GM21515 (cell line): ENCODE measurements around the gene UBALD1.
"Not testable (repeated sequence)": the region's sequence is repeated elsewhere in the genome, so short reads cannot be mapped to it uniquely, and the experiment has no call there.

Experiments
- ATAC-seq: cut with Tn5 transposase; IDR thresholded peaks from one replicate; pipeline ENCODE4 v1.9.1; 2021; ENCODE audit not compliant: unreplicated experiment

UBALD1 gene

DNA sequence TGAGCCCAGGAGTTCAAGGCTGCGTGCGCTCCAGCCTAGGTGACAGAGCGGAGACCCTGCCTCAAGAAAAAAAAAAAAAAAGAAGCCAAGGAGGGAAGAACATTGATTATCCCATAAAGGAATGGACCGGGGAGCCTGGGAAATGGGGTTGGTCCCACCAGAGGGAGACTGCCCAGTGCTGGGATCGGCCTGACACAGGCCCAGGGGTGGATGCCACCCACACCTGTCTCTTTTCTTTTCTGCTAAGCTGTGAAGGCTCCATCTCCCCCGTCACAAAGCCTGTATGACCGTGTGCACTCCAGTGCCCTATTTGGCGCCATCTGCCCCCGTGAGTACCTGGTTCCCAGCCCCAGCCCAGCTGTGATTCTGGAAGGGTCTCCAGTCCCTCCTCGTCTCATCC, 15.7 kb downstream of the UBALD1 start:
- no peak for ATAC-seq

DNA sequence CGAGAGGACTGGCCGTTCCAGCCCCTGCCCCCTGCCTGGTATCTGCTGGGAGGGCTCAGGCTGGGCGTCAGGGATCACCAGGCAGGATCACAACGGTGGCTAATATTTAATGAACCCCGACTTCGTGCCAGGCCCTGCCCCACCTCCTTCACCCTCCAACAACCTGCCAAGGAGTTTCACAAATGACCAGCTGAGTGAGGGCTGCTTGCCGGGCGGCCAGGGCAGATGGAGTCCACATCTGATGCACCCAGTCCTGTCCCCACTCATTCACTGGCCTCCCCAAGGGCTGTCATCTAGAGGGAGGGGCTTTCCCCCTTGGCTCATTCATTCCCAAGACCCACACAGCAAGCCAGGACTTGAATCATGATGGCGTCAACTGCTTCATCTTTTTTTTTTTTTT, 17.5 kb downstream of the UBALD1 start:
- no peak for ATAC-seq

DNA sequence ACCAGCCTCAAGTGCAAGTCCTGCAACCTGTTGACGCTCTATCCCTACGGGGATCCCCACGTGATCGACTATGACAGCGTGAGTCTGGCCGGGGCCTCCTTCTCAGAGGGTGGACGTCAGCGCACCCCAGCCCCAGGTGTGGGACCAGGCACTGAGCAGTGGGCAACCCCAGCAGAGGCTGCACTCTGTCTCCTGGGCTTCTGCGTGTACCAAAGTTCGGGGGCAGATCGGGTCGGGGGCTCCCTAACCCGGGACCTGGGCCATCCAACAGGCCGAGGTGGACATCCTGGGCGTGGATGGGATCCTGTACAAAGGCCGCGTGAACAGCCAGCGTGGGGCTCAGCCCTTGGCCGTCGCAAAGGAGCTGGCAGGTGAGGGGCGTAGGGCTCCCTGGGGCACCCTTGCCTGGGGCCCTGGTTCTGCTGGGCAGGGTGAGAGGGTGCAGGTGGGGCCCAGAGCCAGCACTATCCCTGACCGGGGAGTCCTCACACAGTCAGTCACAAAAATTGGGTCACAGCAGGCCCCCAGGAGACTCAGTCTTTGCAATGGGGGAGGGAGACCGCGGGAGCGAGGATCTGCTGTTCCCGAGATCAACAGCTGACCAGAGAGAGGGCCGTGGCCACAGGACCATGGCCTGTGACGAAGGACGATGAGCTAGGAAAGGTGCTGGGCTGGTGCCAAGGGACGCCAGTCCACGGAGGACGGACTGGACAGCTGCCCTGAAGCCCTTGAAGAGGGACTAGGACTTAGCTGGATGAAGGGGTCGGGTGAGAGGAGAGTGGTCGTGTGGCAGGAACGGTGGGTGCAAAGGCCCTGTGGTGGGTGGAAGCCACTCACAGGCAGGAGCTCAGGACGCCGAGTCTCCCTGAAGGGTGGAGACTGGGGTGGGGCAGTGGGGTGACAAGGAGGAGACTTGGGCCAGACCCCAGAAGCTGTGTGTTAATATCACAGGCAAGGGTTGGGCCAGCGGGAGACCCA, 20.0 kb downstream of the UBALD1 start:
- no peak for ATAC-seq

DNA sequence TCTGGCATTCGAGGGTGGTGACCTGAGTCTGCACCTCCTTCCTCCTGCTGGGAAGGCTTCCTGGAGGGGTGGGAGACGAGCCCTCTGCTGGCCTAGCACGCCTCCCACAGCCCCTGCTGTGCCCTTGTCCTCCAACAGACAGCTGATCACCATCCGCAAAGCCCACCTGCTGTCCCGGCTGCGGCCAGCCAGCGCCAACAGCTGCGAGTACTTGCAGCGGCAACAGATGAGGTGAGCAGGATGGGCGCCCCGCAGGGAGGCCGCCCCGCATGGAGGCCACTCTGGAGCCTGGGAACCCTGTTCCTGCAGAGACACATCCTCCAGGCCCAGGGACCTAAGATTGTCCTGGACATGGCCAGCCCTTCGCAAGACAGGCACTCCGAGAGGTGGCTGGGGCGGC, 21.6 kb downstream of the UBALD1 start:
- no peak for ATAC-seq

DNA sequence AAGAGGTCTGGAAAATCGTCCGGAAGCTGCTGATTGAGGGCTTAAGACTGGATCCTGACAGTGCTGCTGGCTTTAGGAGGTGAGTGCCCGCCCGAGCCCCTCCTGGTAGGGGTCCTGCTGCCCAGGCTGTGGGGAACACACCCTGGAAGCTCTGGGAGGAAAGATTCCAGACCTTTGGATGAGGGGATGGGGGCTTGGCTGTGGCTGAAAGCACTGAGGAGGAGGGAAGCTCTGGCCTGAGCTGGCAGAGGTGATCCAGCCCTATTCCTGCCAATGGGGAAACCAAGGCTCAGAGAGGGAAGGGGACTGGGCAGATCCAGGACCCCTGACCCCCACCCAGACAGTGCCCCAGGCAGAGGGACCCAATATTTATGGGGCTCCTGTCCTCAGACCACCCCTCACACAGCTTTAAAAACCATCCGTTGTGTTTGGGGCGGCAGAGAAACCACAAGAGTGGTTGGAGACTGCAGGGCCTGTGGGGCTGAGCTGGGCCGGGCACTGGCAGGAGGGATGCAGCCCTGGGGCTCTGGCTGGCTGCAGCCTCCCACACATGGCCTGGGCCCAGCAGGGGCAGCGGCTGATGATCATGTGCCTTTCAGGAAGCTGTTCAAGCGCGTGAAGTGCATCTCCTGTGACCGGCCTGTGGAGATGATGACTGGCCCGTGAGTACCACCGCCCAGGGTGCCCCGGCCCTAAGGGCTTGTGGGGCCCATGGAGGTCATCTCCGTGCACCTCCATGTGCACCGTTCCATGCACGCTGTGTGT, 22.8 kb downstream of the UBALD1 start:
- ATAC-seq, result no peak

DNA sequence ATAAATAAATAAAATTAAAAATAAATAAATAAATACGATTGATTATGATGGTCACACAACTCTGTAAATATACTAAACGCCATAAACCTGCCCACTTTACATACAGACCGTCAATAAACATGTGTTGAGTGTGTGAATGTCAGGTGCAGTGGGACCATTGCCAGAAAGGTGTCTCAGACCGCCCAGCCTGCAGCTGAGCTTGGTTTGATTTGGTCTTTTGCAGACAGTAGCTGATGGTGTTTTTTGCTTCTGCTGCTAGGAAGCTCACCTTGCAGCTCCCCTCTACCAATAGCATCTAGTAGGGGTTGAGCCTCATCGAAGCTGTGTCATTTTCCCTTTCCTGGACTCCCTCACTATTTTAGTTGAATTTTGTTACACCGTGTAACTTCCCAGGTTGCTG, 23.5 kb downstream of the UBALD1 start:
- no peak for ATAC-seq

DNA sequence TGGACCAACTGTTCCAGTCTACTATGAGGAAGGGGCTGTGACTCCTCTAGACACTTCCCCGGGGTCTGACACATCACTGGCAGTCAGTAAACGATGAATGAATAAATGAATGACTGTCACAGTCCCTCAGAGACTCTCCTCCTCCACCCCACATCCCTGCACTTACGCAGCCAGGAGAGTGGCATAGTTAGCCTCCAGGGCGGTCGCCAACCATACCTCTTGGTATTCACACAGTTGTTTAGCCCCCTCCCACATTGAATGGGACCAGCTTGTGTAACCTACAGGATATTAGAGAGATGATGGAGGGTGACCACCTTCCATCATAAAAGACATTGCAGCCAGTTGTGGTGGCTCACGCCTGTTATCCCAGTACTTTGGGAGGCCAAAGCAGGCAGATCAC, 25.7 kb downstream of the UBALD1 start:
- ATAC-seq, result no peak

DNA sequence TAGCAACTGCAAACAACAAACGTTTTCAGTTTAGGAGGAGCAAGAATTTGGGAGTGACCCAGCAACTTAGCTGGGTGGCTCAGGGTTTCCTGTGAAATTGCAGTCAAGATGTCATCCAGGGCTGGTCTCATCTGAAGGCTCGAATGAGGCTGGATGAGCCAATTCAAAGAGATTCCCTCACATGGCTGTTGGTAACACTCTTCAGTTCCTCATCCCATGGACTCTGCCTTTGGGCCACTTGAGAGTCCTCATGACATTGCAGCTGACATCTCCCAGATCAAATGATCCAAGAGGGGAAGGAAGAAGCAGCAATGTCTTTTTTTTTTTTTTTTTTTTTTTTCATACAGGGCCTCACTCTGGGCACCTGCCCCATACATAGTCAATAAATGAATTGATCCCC, 26.3 kb downstream of the UBALD1 start:
- ATAC-seq, result no peak

DNA sequence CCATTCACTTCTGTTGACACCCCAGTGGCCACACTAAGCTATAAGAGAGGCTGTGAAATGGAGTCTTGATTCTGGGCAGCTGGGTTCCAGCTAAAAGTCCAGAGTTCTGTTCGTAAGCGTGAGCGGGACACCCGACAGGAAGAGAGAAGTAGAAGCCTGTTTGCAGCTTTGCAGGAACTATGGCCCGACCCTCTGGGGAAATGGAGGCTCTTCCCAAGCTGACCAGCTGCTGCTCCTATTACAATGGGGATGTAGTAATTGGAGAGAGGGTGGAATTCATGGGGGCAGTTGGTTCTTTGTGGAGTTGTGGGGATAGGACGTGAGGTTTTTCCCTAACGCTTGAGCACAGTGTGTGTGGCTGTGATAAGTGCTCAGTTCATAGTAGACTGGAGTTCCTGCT, 28.4 kb downstream of the UBALD1 start:
- ATAC-seq, result no peak

DNA sequence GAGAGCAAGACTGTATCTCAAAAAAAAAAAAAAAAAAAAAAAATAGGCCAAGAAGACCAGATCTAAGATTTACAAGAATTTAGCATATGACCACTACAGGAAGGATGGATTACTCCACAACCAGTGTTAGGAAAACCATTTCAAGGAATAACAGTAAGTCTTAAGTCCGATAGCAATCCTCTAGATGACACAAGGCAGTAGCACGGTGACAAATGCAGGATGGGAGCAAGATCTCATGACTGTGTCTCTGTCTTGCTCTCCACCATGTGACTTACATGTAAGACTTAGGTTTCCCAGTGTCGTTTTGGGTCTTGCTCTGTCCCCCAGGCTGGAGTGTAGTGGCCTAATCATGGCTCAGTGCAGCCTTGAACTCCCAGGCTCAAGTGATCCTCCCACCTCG, 30.8 kb downstream of the UBALD1 start:
- ATAC-seq, result no peak

DNA sequence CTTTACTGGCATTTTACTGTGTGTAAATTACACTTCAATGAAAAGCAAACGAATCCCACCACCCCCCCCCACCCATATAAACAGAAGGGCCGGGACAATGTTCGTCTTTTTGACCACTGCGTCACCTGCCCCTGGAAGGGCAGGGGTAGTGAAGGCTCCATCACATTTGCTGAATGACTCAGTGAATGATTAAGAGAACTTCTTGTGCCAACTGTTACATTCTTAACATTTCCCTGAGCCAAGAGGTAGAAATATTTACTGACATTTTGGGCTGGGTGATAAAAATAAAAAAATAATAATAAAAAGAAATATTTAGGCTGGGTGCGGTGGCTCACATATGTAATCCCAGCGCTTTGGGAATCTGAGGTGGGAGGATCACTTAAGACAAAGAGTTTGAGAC, 34.4 kb downstream of the UBALD1 start:
- no peak for ATAC-seq

DNA sequence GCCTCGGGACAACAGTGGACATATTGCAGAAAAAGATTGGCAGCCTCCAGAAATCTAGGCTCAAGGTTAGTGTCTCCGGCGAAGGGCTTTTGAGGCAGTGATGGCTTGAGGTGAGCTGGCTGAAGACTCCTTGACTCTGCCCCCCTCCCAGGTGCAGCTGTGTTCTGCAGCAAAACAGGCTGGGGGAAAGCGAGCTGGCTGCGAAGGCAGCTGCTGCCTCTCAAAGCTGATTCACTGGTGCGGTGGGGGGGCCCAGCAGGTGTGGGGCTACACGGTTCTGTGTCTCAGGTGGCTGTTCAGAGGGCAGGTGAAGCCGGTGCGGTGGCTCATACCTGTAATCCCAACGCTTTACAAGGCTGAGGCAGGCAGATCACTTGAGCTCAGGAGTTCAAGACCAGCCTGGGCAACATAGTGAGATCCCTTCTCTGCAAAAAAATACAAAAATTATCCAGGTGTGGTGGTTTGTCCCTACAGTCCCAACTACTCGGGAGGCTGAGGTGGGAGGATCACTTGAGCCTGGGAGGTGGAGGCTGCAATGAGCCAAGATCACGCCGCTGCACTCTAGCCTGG, 35.6 kb downstream of the UBALD1 start:
- ATAC-seq, result no peak

DNA sequence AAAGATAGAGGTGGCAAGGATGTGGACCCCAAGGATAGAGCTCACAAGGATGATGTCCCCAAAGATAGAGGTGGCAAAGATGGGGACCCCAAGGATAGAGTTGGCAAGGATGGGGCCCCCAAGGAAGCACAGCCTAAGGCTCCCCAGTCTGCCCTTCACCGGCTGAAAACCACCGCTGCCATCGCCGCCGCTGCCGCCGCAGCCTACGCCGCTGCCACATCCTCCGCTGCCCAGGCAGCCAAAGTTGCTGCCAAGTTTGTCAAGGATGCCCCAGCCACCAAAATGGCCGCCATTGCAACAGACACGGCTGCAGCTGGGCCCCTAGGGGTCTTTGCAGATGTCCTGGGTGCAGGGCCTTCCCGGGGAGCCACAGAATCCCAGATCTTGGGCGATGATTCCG, 38.7 kb downstream of the UBALD1 start:
- ATAC-seq, result no peak

DNA sequence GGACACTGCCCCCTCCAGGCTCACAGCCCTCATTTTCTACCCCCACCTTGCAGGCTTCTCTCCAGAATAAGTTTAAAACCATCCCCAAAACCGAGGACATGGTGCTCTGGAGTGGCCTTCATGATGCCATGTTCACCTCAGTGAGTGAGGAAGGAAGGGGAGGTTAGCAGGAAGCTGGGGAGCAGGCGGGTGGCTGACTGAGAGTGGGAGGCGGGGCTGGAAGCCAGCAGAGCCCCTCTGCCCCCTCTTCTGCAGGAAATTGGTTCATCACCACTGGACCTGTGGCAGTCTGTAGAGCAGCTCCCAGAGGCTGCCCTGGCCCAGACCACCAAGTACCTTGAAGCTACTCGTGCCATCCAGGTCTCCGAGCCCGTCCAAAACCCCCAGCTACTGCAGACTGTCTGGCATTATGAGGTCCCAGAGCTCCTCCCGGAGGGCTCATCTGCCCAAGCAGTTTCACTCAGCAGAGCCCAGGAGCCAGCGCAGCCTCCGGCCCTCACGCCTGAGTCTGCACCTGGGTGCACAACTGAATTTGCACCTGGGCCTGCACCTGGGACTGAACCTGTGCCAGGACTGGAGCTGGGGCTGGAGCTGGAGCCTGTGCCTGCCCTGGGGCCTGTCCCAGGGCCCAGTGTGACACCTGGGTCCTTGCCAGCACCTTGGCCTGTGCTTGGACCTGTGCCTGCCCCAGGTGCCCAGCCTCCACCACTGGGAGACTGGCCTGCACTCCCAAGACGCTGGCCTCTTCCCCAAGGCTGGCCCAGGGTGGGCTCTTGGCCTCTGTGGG, 39.6 kb downstream of the UBALD1 start:
- ATAC-seq, result no peak

DNA sequence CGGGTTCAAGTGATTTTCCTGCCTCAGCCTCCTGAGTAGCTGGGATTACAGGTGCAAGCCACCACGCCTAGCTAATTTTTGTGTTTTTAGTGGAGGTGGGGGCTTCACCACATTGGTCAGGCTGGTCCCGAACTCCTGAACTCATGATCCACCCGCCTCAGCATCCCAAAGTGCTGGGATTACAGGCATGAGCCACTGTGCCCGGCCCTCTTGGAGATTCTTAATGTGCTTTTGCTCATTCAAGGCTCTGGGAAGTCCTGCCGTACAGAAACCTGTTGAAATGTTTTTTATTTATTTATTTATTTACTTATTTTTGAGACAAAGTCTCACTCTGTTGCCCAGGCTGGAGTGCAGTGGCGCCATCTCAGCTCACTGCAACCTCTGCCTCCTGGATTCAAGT, 40.8 kb downstream of the UBALD1 start:
- not testable (repeated sequence) for ATAC-seq

DNA sequence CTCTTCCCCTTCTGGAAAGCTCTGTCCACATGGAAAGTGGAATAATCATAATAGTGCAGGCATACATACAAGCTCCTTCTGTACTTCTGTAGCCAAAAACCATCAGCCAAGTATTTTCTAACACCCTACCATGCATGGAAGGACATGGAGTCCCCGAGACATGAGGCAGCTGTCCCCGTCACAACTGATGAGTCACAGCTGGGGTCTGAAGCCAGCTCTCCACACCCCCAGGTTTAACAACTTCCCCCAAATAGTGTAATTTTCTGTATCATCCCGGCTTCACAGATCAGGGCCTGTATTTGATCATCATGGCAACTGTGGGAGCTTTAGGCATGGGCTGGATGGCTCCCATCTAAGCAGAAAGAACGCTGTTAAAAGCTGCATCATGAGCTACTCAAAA, 42.0 kb downstream of the UBALD1 start:
- no peak for ATAC-seq

DNA sequence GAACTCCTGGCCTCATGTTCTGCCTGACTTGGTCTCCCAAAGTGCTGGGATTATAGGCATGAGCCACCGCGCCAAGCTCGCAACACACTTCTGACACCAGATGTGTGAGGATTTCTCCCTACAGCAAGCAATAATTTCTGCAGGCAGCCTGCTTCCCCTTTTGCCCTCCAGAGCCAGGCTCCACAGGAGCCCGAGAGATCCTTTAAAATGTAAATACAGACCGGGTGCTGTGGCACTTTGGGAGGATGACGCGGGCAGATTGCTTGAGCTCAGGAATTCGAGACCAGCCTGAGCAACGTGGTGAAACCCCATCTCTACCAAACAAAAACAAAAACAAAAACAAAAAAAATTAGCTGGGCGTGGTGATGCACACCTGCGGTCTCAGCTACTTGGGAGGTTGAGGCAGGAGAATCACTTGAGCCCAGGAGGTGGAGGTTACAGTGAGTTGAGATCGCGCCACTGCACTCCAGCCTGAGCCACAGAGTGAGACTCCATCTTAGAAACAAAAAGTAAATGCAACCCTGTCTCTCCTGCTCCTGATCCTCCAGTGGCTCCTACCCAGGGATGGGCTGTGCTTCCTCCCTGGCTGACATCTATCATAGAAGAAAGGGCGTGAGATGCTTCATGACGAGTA, 43.9 kb downstream of the UBALD1 start:
- no peak for ATAC-seq

DNA sequence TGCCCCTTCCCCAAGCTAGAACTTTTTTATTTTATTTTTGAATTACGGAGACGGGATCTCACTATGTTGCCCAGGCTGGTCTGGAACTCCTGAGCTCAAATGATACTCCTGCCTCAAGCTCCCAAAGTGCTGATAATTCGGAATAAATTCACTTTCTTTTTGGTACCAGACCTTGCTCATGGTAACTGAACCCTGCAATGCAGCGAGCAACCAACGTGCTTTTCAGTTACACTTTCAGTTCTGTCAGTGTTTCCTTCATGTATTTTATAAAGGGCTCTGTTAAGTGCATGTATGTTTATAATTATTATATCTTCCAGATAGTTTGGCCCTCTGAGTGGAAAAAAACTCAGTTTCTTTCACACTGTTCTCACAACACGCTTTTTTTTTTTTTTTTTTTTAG, 44.6 kb downstream of the UBALD1 start:
- no peak for ATAC-seq

DNA sequence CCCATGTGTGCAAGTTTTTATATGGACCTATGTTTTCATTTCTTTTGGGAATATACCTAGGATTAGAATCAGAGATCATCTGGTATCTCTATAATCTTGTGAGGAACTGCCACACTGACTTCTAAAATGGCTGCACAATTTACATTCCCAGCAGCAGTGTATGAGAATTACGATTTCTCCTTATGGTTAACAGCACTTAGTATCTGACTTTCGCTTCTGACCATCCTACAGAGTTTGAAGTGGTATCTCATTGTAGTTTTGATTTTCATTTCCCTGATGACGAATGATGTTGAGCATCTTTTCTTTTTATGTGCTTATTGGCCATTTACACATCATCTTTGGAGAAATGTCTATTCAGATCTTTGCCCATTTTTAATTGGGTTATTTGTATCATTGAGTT, 48.5 kb downstream of the UBALD1 start:
- ATAC-seq, result no peak

DNA sequence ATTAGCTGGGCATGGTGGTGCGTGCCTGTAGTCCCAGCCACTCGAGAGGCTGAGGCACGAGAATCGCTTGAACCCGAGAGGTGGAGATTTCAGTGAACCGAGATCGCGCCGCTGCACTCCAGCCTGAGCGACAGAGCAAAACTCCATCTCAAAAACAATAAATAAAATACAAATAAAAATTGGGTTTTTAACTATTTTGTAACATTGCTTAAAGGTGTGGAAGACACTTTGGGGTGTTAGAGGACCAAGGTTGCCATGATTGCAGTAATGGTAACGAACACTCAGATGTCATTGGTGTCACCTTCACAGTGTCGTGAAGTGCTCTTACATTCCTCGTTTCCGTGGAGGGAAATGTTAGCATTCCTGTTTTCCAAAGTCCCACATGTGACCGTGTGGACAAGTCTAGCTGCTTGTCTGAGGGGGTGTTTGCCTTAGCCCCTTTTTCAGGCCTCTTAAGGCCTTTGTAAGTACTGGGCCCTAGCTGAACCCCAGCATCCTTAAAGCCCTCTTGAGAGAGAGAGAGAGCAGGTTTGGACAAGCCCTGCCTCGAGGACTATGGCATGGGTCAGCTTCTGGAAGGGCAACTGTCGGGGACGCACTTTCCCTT, 49.9 kb downstream of the UBALD1 start:
- ATAC-seq, result no peak
